Dermis microvascular lymphatic vessel endothelial cell (primary cell): ENCODE measurements around the gene LDB3. TPM values are rescaled to one million over a fixed set of nuclear protein-coding genes. Genes with fewer than 3 reads are reported as not detected.
"Not testable (repeated sequence)": the region's sequence is repeated elsewhere in the genome, so short reads cannot be mapped to it uniquely, and the experiment has no call there.

ENCODE experiments used
- DNase-seq, 2 donors: peaks; one replicate each; pipeline versions ENCODE4 v3.0.0 to v3.0.0-alpha.2; 2010; ENCODE audit warnings: low read depth in 2 of 2
- total RNA-seq: library from RNA; depleted of rRNA; stranded (reverse); fragments of >200 nt; gene quantifications from 2 replicates; pipeline ENCODE4 v1.2.1, GENCODE V29; 2014

Gene LDB3, protein sequence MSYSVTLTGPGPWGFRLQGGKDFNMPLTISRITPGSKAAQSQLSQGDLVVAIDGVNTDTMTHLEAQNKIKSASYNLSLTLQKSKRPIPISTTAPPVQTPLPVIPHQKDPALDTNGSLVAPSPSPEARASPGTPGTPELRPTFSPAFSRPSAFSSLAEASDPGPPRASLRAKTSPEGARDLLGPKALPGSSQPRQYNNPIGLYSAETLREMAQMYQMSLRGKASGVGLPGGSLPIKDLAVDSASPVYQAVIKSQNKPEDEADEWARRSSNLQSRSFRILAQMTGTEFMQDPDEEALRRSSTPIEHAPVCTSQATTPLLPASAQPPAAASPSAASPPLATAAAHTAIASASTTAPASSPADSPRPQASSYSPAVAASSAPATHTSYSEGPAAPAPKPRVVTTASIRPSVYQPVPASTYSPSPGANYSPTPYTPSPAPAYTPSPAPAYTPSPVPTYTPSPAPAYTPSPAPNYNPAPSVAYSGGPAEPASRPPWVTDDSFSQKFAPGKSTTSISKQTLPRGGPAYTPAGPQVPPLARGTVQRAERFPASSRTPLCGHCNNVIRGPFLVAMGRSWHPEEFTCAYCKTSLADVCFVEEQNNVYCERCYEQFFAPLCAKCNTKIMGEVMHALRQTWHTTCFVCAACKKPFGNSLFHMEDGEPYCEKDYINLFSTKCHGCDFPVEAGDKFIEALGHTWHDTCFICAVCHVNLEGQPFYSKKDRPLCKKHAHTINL
- not detected in 2 replicates for total RNA-seq

DNA sequence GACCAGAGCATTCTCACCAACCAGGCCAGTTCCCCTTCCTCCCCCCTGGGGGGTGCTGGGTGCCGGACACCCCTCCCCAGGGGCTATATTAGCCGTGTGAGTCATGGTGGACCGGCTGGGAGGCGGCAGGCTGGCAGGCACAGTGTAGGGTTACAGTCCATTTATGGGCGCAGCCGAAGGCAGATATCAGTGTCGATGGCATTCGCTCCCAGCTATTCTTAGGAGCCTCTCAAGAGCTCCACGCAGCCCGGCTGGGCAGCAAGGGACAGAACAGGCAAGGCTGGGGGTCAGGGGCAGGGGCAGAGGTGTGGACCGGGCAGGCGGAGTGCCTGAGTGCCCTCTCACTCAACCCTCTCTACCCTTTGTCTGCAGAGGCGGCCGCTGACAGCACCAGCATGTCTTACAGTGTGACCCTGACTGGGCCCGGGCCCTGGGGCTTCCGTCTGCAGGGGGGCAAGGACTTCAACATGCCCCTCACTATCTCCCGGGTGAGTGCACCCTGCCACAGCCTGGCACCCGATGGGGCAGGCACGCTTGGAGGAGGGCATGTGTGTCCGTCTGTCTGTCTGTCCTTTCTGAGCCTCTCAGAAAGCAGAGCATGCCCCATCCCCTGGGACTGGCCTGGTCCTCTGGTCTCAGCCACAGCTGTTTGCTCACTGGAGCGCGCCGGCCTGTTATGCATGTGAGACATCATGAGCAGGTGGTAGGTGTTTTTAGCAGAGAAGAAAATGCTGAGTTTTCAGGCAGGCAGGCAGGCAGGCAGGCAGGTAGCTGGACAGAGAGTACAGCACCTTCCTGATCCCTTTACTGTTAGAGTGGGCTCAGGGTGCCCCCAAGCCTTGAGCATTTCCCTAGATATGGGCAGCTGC lies at the start of gene LDB3:
LDB3 (plus strand) TSS at position 215 of the 869 bp plus-strand sequence; CDS start at position 396, 181 bp downstream.
- no peak for DNase-seq

DNA sequence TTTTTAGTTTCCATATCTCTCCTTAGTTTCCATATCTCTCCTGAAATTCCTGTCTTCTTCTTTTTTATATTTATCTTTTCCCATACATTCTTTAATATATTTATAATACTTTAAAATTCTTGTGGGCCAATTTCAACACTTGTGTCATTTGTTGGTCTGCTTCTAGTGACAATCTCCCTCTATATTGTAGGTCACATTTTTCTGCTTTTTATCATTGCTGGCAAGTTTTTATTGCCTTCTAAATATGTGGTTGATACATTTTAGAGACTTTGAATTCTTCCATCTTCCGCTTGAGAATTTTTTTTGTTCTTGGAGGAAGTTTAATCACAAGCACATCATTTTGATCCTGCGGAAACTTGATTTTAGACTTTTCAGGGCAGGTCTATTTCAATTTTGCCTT lies 40.0 kb upstream of the LDB3 start:
- DNase-seq, result no peak

DNA sequence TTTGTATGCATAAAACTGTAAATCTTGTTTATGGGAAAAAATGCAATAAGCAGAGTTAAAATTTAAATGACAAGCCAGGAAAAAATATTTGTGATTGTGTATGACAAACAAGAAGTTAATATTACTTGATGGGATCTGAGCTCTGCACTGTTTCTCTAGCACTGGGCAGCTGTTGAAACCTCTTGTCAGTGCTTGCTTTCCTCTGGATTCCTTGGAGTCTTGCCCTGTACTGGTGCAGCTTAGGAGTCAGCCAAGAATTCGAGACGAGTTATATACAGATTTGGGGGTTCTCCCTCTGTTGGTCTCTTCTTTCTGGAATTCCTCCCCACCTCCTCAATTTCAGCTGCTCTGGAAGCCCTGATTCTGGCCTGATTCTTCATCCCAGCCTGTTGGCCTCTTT lies 38.2 kb upstream of the LDB3 start:
- DNase-seq, result no peak

DNA sequence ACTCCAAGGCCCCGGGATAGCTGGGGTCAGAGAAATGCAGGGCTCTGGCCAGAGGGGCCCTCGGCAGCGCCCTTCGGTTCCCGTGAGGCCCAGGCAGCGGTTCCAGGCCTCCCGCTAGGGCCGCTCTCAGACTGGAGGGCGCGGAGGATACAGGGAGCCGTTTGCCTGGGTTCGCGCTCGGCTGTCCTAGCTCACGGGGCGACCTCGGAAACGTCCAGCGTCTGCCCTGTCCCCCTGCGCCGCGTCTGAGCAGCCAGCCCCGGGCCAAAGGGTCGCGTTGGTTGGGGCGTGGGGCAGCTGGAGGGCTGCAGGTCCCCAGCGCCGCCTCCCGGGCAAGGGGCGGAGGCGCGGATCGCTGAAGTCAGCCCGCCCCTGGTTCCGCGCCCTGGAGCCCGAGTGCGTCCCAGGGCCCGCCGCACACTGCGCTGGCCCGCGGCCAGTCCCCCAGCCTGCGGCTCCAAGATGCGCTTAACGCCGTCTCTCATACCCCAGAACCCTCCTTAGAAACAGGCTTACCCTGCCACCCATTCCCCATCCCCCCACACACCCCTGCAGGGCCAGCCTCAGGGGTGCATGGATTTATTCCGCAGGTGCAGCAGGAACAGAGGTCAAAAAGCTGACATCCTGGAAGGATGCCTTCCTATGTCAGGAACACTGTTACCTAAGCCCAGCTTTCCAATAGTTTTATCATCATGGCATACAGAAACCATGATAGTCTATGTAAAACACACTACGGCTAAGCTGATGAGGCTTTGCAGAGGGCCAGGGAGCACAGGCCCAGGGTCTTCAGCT lies 36.1 kb upstream of the LDB3 start:
- DNase-seq, result no peak

DNA sequence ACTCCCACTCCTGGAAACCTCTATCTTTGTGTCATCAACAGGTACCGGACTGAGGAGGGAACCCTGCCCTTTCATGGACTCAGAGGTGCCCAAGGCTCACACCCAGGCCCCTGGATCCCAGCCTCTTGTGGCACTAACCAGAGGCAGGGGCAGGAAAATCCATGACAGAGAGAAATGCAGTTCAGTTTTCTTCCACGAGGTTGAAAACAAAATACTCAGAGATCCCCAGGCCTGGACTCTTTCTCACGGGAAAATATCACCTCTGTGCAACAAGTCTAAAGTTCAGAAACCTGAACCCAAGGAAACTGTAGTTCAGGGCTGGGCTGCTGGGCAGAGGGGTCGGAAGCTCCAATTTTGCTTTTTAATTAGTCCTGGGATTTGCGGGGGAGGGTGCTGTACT lies 35.4 kb upstream of the LDB3 start:
- no peak for DNase-seq

DNA sequence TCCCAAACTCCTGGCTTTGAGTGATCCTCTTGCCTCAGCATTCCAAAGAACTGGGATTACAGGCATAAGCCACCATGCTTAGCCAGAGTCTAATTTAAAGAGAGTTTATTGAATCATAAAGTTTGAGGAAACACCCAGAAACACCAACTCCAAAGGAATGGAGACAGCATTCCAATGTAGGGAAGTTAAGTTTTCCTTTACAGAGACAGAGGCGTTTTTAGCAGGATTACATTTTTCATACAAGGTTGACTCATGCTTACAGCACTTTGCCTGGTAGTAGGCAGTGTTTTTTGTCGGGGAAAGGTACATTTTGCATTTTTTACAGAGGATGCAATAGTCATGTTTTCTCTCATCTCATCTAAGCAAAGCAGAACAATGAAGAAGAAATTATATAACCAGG lies 32.9 kb upstream of the LDB3 start:
- no peak for DNase-seq

DNA sequence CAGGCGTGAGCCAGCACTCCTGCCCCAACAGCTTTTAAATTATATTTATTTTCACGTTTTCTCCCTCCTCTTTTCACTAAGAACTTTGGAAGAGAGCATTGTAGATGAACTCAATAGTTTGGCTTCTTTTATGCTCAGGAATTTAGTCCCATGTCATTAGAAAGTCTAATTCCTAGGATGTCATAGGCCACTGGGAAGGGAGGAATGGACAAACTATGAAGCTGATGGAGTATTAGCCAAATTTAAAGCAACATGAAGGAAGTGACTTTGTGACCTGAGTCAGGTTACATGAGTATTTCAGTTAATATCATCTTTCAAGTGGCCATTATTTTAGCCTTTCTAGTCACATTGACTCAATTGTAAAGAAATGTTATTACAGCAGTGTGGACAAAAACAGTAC lies 32.0 kb upstream of the LDB3 start:
- DNase-seq, result no peak

DNA sequence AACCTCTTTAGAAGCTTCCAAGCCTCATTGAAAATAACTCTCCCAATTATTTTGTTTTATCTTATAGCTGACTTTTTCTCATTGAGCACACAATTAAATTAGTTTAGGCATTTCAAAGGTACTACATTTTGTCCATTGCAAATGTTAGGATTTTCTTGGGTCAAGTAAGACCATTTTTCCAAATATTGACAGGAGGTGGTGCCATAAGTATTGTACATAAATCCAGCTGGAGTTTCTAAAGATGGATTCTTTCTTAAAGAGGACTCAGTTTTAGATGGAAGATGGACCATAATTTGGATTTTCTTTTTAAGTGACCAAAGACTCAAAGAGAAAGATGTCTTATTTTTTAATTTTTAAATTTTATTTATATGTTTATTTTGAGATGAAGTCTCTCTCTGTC lies 26.3 kb upstream of the LDB3 start:
- no peak for DNase-seq

DNA sequence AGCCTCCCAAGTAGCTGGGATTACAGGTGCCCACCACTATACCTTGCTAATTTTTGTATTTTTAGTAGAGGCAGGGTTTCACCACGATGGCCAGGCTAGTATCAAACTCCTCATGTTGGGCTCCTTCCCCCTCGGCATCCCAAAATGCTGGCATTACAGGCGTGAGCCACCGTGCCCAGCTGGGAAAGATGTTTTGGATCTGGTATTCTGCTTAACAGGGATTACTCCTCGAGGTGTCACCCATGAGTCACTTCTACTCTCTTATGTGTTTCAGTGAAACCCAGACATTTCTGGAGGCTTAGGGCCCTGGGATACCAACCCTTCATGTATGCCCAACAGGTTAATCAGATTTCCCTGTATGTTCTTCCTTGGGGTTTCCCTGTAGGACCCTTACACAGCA lies 25.8 kb upstream of the LDB3 start:
- DNase-seq, result no peak

DNA sequence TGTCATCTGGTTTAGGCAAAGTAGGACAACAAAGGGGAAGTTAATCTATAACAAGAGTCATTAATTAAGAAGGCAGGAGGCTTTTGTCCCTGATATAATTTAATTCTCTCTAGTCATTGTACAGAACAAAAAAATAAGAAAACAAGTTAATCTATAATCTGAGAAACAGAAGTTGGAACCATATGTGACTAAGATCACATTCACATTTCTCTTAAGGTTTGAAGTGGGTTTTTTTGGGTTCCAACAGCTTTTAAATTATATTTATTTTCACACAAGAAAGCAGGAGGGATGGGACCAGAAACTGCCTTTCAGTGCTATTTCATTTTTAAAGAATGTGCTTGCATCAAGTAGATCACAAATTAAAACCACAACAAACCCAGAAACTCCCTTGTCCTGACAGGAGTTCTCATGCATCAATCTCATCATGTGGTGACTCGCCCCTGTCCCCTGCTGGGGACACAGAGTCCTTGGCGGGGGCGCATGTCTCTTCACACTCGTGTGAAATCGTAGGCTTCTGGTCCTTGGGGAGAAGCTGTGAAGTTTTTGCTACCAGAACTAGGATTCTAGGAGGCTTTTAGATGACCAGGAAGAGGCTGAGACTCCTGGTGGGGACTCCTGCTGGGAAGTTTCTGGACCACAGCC lies 24.0 kb upstream of the LDB3 start:
- no peak for DNase-seq

DNA sequence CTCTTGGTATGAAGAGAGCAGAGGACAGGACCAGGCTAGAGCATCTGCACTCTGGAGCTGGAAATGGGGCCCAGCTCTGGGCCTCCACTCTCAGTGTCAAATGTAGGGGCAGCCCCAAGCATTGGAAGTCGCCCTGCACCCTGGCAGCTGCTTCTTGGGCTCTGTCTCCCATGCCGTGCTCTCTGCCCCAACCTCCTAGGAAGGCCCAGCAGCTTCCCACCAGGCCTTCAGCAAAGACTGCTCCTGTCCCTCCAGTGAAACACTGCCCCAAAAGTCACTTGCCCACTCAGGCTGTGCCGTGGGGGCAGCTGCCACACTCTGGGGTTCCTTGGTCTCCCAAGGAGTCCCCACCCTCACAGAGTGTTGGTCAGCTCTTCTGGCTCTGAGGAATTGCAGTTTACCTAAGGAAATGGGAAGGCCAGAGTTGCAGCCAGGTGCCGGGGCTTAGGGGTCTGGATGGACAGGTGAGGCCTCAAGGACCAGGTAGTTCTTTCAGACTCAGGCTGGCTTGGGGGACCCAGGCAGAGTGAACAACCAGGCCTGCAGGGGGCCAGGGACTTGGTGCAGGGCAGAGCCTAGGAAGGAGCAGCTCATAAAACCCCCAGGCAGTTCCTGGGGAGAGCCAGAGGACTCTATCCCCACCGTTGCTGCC lies 23.4 kb upstream of the LDB3 start:
- no peak for DNase-seq

DNA sequence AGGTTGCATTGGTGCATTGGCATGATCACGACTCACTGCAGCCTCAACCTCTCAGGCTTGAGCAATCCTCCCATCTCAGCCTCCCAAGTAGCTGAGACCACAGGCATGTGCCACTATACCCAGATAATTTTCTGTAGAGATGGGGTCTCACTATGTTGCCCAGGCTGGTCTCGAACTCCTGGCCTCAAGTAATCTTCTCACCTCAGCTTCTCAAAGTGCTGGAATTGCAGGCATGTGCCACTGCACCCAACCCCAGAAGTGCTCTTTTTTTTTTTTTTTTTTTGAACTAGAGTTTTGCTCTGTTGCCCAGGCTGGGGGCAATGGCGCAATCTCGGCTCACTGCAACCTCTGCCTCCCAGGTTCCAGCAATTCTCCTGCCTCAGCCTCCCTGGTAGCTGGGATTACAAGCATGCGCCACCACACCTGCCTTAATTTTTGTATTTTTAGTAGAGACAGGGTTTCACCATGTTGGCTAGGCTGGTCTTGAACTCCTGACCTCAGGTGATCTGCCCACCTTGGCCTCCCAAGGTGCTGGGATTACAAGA lies 22.6 kb upstream of the LDB3 start:
- not testable (repeated sequence) for DNase-seq

DNA sequence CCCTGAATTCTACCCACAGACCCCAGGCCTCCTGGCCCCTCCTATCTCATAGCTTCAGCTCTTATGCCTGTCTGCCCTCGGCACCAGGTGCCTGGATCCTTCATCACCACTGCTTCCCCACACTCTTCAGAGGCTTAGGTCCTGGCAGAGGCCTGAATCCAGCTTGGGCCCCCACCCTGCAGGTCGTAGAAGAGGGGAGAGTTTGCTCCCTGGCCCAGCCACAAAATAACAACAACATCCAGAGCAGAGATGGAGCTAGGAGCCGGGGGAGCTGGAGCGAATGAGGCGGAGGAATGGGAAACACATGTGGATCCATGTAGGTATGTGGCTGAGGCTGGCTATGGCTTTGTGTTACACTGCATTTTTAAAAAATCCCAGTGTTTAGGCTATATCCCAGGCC lies 21.8 kb upstream of the LDB3 start:
- DNase-seq, result no peak

DNA sequence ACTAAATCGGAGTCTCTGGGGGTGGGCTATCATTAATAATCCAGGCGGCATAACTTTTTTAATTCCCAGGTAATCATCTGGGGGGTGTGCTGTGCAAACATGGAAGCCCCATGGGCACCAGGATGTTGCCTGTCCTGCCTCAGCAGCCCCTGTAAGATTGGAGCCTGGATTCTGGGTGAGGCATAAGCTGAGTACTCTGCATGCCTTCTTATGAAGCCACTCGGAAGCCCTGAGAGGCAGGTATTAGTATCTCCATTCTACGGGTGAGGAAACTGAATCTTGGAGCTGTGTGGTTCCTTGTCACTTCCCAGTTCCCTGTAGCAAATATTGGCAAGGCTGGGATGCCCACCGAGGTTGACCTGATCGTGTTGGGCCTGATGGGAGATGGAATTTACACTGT lies 21.4 kb upstream of the LDB3 start:
- DNase-seq, result no peak

DNA sequence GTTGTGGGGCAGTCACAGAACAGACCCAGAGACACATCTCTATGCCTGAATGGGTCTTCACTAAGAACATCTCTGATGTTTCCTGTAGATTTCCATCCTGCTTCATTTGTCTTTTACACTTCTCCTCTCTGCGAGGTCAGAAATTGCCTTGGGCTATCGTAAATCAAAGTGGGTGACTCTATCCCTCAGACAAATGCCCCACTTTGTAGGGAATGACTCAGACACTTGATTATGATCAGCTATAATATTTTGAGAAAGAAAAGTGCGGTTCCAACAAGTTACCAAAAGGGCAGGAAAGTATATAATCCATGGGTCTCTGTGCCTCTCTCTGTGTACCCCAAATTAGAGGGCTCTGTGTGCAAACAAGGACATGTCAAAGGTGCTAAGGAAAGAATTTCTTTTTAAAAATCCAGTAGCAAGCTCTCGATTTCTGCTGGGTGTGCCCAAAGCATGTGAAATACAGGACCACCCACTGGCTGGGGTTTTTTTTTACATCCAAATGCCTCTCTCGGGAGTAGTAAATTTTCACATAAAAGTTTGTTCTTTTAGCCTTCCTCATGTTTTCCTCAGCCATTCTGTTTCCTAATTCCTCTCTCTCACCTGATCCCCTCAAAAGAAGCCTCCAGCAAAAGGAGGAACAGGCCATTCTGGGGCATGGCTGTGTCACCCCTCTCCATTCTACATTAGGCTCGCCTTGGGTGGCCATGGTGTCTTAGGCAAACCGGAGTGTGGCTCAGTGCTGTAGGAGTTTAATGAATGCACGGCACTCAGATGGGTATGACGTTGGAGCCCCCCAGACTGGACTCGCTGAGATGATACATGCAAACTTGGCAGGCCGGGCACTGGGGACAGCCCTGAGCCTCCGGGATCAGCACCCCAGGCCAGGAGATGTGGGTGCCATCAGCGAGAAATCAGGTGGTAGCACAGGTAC lies 20.3 kb upstream of the LDB3 start:
- no peak for DNase-seq

DNA sequence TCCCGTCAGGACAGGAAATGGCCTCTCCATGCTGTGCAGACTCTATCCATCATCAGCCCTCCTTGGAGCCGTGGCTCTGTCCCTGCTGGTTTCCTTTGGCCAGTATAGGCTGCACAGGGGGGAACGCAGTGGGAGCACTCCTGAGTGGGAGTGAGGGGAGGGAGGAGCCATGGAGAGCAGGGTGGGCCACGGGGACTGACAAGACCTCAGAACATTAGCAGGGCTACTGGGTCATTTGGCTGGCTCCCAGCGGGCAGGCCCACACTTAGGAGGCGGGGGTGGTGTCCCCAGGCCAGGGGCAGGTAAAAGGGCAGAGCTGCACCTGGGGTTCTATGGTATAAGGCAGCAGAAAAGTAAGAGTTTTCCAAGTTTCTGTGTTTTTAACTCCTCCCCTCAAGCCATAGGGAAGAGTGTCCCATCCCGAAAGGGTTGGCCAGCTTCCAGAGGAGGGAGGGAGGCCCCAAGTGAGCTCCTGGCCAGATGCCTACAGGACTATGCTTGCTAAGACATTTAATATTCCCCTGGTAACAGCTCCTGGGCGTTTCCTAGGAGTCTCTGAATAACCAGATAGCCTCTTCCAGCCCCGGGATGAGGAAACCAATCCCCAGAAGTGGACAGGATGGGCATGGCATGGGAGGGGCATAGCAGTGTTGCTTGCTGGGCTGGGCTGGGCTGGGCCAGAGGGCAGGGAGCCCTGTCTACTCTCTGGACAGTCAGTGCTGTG lies 19.4 kb upstream of the LDB3 start:
- DNase-seq, result no peak

DNA sequence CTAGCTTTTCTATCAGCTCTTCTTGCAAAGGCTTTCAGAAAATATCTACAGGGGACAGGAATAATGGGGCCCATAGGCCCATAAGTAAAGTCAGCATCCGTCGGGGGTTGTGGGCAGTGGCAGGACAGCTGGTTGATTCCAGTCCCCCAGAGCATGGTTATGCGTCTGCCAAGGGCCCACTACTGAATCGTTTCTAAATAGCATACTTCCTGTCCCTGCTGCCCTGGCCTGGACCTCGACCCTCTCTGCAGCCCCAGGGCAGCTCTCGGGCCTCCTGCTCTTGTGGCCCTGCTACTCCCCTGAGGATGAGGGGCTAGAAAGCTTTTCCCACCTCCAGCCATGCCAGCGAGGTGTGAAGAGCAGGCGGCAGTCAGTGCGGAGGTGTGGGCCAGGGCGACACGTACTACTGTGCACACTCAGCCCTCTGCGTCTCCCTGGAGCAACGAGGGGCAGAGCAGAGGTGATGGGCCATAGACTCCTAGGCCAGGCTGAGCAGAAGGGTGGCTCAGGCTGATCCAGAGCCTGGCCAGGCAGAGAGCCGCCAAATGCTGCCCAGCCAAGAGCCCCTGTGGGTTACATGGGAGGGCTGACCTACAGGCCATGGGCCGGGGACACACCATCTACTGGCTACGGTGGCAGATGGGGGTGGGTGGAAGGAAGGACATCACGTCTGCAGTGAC lies 18.7 kb upstream of the LDB3 start:
- no peak for DNase-seq

DNA sequence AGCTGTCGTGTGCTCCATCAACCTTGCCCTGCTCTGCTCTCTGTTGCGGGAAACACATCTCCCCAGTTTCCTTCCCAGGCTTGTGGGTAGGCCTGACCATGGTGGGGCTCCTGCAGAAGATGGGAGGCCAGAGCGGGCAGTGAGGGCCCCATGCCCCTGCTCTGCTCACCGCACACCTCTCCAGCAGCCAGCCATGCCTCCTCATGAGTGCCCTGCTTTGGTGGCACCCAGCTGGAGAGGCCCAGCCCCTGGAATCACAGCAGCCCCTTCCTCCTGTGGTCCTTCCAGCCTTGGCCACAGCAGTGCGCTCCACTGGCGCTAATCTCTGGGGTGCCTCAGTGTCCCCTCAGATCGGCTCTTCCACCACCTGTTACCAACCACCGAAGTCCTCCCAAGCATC lies 18.2 kb upstream of the LDB3 start:
- DNase-seq, result no peak
